Esophagus squamous epithelium (tissue), 4 donors: ENCODE results near the gene DNMT3A.

Source experiments
- CTCF ChIP-seq, 6 experiments: fragments of 450-650 bp in 4 of 6; fragments of 200-600 bp in 2 of 6; sonication (generic) in 2 of 6; IDR thresholded peaks; one replicate each; pipeline ENCODE4 v1.5.1; 2016 to 2019; ENCODE audit warnings: antibody characterized with exemption in 6 of 6, mild to moderate bottlenecking in 4 of 6, moderate library complexity in 4 of 6
- POLR2A ChIP-seq, 4 donors: fragments of 450-650 bp; IDR thresholded peaks; one replicate each; pipeline ENCODE4 v1.6.1; 2017; ENCODE audit warnings: antibody characterized with exemption in 4 of 4, mild to moderate bottlenecking in 4 of 4, moderate library complexity in 3 of 4

- TF ChIP-seq CTCF (IDR thresholded peaks at IDR 0.05): no peak
- no peak for TF ChIP-seq POLR2A (IDR thresholded peaks at IDR 0.05)
Observed at GRCh38 chr2:25308599-25308998, 33.1 kb downstream of the DNMT3A start.
